GM18517 (cell line): ENCODE results near the gene TBX2.

Experiments used
- ATAC-seq: cut with Tn5 transposase; IDR thresholded peaks from one replicate; pipeline ENCODE4 v1.9.1; 2021; ENCODE audit warnings: mild to moderate bottlenecking, moderate library complexity; ENCODE audit not compliant: unreplicated experiment

Gene TBX2

GRCh38 chr17:61400066-61400716, 548 bp downstream of the TBX2 start:
- ATAC-seq, result no peak

DNA sequence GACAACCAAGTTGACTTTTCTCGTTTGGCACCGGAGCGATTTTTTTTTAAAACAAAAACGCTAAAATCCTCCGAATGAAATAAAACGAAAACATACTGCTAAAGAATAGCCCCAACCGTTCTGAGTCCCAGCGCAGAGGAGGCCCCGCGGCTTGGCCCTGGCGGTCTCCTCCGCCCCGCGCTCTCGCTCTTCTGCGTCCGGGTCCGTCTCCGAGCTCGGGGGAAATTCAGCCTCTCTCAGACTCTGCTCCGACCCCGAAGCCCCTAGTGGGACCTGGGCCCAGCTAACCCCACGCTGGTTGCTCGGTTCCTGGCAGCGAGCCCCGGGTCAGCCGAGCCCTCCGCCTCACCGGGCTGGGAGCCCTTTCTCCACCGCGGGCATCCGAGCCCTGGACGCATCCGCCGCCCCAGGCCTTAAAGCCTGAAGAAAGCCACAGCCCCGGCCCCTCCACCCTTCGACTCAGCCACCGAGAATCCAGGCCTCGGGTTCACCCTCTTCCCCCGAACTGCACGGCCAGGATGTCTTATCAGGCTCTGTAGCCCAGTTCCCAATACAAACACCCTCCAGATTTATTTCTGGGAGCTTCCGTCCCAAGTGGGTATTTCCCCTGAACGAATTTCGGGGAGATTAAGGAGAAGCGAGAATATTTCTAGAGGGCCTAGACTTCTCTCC, 1.2 kb downstream of the TBX2 start:
- no peak for ATAC-seq

DNA sequence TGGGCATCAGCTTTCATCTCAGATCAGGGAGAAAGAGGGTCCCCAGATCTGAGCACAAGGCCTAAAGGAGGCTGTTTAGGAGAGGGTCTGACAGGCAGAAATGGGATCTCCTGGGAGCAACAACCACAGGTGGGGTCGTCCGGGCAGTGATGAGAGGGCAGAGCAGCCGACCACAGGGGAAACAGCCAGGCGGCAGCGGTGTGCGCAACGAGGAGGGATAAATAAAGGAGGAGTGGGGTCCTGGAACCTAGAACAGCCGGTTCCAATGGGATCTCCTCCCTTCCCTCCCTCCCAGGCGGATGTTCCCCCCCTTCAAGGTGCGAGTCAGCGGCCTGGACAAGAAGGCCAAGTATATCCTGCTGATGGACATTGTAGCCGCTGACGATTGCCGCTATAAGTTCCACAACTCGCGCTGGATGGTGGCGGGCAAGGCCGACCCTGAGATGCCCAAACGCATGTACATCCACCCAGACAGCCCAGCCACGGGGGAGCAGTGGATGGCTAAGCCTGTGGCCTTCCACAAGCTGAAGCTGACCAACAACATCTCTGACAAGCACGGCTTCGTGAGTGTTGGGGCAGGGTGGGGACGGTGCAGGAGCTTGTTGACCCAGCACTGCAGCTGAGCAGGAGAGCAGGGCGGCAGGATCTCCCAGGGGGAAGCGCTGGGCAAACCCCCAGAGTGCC, 1.9 kb downstream of the TBX2 start:
- ATAC-seq, result no peak

DNA sequence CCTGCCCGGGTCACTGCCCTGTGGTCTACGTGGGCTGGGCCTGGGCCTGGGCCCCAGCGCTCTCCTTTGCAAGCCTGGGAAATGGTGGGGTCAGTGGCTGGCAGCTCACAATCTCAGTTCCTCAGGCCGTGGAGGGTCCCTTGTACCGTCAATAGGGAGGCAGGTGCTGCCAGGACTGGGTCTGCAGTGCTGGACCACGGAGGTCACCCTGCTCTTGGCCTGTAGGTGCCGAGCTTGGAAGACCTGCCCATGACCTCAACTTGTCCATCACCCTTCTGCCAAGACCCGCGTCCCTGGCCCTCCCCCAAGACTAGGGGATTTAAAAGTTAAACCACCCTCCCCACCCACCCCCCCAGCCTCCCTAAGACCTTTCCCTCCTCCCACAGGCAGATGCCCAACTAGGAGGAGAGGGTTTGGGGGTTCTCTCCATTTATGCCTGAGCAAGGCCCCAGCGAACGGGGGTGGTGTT, 2.5 kb downstream of the TBX2 start:
- no peak for ATAC-seq

- ATAC-seq, result no peak
These were observed 3.5 kb downstream of the TBX2 start for GRCh38 chr17:61402978-61403800.

DNA sequence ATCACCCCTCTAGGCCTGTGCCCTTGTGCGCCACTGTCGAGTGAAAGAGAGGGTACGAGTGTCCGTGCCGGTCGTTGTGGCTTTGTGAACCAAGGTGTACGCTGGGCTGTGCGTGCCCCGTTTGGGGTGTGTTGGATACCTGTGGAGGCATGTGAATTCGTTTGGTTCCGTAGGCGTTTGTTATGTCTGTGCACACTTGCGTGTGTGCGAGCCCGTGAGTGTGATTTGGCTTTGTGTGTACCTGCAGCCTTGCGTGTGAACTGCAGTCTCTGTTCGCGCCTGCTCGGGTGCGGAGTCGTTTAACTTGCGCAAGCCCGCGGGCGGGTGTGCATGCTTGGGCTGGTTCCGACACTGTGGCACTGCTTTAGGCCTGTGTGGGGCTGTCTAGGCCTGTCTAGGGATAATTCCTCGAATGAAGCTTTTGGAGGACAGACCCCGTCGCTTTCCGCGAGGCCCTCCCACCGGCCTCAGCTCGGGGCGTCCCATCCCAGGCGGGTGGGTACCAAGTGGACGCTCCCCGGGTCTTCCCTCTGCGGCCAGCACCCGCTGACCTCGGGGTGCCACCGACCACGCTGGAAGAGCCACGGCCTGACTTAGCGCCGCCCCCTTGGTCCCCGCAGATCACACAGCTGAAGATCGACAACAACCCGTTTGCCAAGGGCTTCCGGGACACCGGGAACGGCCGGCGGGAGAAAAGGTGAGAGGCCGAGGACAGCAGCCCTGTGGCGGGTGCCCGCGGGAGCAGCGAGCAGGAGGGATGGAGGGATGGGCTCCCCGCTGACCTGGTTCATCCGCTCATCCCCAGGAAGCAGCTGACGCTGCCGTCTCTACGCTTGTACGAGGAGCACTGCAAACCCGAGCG, 4.4 kb downstream of the TBX2 start:
- no peak for ATAC-seq

- ATAC-seq, result no peak
These were observed 4.9 kb downstream of the TBX2 start for GRCh38 chr17:61404663-61404912.

- ATAC-seq, result no peak
These were observed 5.5 kb downstream of the TBX2 start for GRCh38 chr17:61404913-61405685.

- no peak for ATAC-seq
These were observed 6.3 kb downstream of the TBX2 start for GRCh38 chr17:61405686-61406536.

- no peak for ATAC-seq
These were observed 6.8 kb downstream of the TBX2 start for GRCh38 chr17:61406537-61406845.

- no peak for ATAC-seq
These were observed 7.6 kb downstream of the TBX2 start for GRCh38 chr17:61406971-61407911.

DNA sequence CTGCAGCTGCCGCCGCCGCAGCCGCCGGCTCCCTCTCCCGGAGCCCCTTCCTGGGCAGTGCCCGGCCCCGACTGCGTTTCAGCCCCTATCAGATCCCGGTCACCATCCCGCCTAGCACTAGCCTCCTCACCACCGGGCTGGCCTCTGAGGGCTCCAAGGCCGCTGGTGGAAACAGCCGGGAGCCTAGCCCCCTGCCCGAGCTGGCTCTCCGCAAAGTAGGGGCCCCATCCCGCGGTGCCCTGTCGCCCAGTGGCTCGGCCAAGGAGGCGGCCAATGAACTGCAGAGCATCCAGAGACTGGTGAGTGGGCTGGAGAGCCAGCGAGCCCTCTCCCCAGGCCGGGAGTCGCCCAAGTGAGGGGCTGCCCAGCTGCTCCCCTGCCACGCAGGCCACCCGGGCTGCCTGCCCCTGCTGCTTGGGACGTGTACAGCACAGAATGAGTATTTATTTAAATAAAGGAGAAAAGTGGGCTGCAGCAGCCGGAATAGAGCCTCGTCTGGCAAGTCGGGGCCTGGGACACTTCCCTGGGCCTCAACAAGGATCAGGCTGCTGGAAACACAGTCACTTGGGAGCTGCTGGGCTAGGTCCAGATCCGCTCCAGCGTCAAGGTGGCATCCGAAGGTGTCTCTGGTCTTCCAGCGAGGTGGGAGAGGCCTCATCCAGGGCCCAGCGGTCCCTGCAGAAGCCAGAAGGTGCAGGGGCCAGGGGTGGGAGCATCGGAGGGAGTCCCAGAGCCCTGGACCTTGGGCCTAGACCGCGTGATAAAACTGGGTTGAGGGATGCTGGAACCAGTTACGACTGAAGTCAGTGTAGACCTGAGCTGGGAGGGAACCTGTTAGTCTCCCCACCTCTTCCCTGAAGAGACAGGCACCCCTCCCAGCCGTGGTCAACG, 8.8 kb downstream of the TBX2 start:
- no peak for ATAC-seq

- ATAC-seq, result no peak
These were observed 9.9 kb downstream of the TBX2 start for GRCh38 chr17:61409301-61410112.

DNA sequence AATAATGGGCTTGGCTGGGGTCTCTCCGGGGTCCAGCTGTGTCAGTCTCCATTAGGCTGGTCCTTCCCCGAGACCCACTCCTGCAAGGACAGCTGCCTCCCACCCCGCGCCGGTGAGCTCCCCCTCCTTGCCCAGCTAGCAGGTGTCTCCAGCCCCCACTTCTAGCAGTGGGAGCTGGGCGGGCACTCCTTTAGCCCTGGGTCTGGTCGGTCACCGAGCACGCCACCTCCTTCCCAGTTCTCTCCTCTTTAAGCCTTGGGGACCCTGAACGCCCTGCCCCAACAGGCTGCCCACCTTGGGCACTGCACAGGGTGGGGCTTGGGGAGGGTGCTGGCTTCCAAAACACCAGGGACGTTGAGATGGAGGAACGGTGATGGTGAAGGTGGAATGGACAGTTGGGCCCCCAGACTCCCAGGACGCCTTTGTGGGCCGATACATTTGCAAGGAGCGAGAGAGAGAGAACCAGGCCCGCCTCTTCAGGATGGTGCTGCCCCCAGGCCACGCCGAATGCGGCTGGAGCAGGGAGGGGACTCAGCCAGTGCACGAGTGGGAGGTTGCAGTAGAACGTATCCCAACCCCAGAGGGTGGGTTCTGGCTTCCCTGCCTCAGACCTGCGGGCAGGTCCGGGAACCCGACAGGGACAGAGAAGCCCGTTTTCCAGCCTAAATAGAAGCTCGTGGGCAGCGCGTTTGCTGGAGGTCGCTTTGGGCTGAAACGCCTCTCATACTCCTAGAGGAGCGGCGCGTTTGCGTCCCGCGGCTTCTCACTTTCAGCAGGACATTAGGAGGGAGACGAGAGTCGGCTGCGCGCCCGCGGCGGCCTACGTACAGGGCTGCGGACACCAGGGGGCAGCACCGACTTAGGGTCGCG, 10.7 kb downstream of the TBX2 start:
- ATAC-seq, result no peak

GRCh38 chr17:61411011-61411260, 11.3 kb downstream of the TBX2 start:
- ATAC-seq, result no peak
